ENCODE data around the gene NSMCE1. TPM values are rescaled to one million over a fixed set of nuclear protein-coding genes. Genes with fewer than 3 reads are reported as not detected.

NSMCE1 gene
- total and polyA plus RNA-seq, 2 of the 8 experiments (the other 6 are each of a cell fraction or from before 2014, with no cell fraction given): 8.1 to 16.6 TPM

GRCh38 chr16:27224741-27225300, 43.8 kb downstream of the NSMCE1 start:
- Histone ChIP-seq H4K8ac (ENCODE audit: extremely low read depth, insufficient read depth, low read length) (no peak overlapping the region; the same call in 1 of the 2 replicates), H3K56ac (replicated peaks; ENCODE audit: insufficient read length, low read depth, low read length) (no peak overlapping the region), H2BK5ac (ENCODE audit: low read depth, low read length) (no peak overlapping the region), H4K5ac (ENCODE audit: insufficient read length, low read depth, low read length) (no peak overlapping the region), H2AK5ac (ENCODE audit: low read depth, low read length) (no peak overlapping the region), H2BK12ac (ENCODE audit: low read depth, low read length) (0 out of 2 replicates have a peak overlapping the region, but pooled peaks have one; percentile 17), H3K4me1 (replicated peaks in 1 of 4; ENCODE audit: control insufficient read depth in 3 of 4, insufficient read depth in 4 of 4, low read length in 3 of 4) (0 out of 7 replicates have a peak, but pooled peaks cover 0 to 2% (median 0%) of the 10 kb centered on the region in 4 experiments), H3K4me2 (ENCODE audit: insufficient read depth in 1 of 2, low read depth in 2 of 2, low read length in 2 of 2) (no peak overlapping the region), H4K91ac (replicated peaks; ENCODE audit: insufficient read length, low read length) (no peak overlapping the region), H3K23ac (ENCODE audit: insufficient read length) (no peak overlapping the region), H2BK20ac (ENCODE audit: low read length) (no peak overlapping the region), H2BK120ac (replicated peaks; ENCODE audit: low read depth, low read length) (no peak overlapping the region), H3K4ac (replicated peaks; ENCODE audit: insufficient read length, low read depth, low read length) (no peak overlapping the region), H2BK15ac (ENCODE audit: low read length) (no peak overlapping the region), H3K36me3 (ENCODE audit: control insufficient read depth in 2 of 4, insufficient read depth in 4 of 4, low read length in 3 of 4) (no peaks in the 10 kb centered on the region), H3K18ac (ENCODE audit: extremely low read depth, low read length) (no peak overlapping the region), H3K4me3 (ENCODE audit: extremely low read depth in 1 of 4, insufficient read depth in 2 of 4, low read depth in 3 of 4, low read length in 4 of 4) (no peak overlapping the region), H3K27me3 (replicated peaks in 1 of 4; ENCODE audit: control insufficient read depth in 3 of 4, extremely low read depth in 1 of 4, insufficient read depth in 3 of 4, low read length in 3 of 4) (no peaks in the 10 kb centered on the region), H3K79me1 (ENCODE audit: low read depth, low read length) (no peaks in the 10 kb centered on the region), H3K9ac (replicated peaks in 1 of 4; ENCODE audit: extremely low read depth in 1 of 4, low read depth in 3 of 4, low read length in 3 of 4) (no peak overlapping the region), H3K79me2 (ENCODE audit: control insufficient read depth in 1 of 2, insufficient read depth in 2 of 2, low read length in 2 of 2) (no peaks in the 10 kb centered on the region), H3K9me3 (ENCODE audit: insufficient read depth in 2 of 2, low read depth in 1 of 2, low read length in 1 of 2) (no peaks in the 10 kb centered on the region), H3K14ac (ENCODE audit: insufficient read length) (no peak overlapping the region), H2AFZ (ENCODE audit: low read length) (no peak overlapping the region), H3K23me2 (ENCODE audit: low read depth, low read length) (no peaks in the 10 kb centered on the region), H4K20me1 (replicated peaks in 1 of 2; ENCODE audit: control insufficient read depth in 1 of 2, insufficient read depth in 2 of 2, low read length in 2 of 2) (no peaks in the 10 kb centered on the region), H3K27ac (ENCODE audit: low read depth, low read length) (no peak overlapping the region; the same call in 1 of the 2 replicates)
- FAIRE-seq (no peak), DNase-seq (ENCODE audit: low read depth in 1 of 2, low spot score in 2 of 2) (no peak)
- TF ChIP-seq GABPA (IDR thresholded peaks at IDR 0.05; ENCODE audit: borderline replicate concordance, insufficient read depth, low read length) (no peak), SIN3A (conservative IDR thresholded peaks at IDR 0.05 in 1 of 2, IDR thresholded peaks at IDR 0.05 in 1 of 2; ENCODE audit: low read depth in 1 of 2, low read length in 2 of 2) (no peak)
- WGBS, 2 experiments (ENCODE audit: extremely low coverage in 1 of 2, insufficient coverage in 1 of 2, insufficient read length in 1 of 2, insufficient replicate concordance in 2 of 2, low coverage in 1 of 2, low lambda C conversion rate in 2 of 2, missing lambda C conversion rate in 1 of 2): 89% methylated on average over 19 of the region's 19 CpGs; no CpG with 5 or more reads in 1 of the 2 experiments
- ChIA-PET CTCF (ENCODE audit: partially characterized antibody) (interaction anchor here (1.2 to 7.6 kb wide), 13 partner anchors 9 to 232 kb away, joined by 3 to 73 read pairs (median 6); no protein-coding TSS in a partner anchor), POLR2A (ENCODE audit: partially characterized antibody) (interaction anchor here (1.0 to 3.5 kb wide), 3 partner anchors 10 to 21 kb away, joined by 3 to 13 read pairs (median 3); partner anchors contain the start of gene KDM8)

Measured in H1 (cell line).